ENCODE measurements around the gene LRRC8E.

GRCh38 chr19:7947939-7948338, 59.6 kb downstream of the LRRC8E start:
- TF ChIP-seq EZH2 (IDR thresholded peaks at IDR 0.05; ENCODE audit: low read depth) = no peak
- TF ChIP-seq, protein P1, sequence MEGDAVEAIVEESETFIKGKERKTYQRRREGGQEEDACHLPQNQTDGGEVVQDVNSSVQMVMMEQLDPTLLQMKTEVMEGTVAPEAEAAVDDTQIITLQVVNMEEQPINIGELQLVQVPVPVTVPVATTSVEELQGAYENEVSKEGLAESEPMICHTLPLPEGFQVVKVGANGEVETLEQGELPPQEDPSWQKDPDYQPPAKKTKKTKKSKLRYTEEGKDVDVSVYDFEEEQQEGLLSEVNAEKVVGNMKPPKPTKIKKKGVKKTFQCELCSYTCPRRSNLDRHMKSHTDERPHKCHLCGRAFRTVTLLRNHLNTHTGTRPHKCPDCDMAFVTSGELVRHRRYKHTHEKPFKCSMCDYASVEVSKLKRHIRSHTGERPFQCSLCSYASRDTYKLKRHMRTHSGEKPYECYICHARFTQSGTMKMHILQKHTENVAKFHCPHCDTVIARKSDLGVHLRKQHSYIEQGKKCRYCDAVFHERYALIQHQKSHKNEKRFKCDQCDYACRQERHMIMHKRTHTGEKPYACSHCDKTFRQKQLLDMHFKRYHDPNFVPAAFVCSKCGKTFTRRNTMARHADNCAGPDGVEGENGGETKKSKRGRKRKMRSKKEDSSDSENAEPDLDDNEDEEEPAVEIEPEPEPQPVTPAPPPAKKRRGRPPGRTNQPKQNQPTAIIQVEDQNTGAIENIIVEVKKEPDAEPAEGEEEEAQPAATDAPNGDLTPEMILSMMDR (conservative IDR thresholded peaks at IDR 0.05) = no peak
